ENCODE data around the gene LRRN4.

DNA sequence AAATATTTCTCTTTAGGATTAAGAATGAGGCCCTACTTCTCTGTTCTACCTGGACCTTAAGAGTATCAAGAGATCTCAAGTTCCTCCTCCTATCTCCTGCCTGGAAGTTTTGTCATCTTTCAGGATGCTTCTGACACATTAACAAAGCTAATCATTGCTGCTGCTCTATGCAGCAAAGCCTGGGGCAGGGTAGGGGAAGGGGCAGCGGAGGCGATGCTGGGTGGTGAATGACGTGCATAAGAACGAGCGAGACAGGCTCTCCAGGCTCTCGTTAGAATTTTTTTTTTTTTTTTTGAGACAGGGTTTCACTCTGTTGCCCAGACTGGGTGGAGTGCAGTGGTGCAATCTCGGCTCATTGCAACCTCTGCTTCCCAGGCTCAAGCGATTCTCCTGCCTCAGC, 37.8 kb upstream of the LRRN4 start:
- TF ChIP-seq, protein P1, sequence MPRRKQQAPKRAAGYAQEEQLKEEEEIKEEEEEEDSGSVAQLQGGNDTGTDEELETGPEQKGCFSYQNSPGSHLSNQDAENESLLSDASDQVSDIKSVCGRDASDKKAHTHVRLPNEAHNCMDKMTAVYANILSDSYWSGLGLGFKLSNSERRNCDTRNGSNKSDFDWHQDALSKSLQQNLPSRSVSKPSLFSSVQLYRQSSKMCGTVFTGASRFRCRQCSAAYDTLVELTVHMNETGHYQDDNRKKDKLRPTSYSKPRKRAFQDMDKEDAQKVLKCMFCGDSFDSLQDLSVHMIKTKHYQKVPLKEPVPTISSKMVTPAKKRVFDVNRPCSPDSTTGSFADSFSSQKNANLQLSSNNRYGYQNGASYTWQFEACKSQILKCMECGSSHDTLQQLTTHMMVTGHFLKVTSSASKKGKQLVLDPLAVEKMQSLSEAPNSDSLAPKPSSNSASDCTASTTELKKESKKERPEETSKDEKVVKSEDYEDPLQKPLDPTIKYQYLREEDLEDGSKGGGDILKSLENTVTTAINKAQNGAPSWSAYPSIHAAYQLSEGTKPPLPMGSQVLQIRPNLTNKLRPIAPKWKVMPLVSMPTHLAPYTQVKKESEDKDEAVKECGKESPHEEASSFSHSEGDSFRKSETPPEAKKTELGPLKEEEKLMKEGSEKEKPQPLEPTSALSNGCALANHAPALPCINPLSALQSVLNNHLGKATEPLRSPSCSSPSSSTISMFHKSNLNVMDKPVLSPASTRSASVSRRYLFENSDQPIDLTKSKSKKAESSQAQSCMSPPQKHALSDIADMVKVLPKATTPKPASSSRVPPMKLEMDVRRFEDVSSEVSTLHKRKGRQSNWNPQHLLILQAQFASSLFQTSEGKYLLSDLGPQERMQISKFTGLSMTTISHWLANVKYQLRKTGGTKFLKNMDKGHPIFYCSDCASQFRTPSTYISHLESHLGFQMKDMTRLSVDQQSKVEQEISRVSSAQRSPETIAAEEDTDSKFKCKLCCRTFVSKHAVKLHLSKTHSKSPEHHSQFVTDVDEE (CRISPR knock-in tag; IDR thresholded peaks at IDR 0.05) = no peak
- TF ChIP-seq BACH2 (CRISPR knock-in tag; IDR thresholded peaks at IDR 0.05; ENCODE audit: borderline replicate concordance) (no peak), ZFP3 (CRISPR knock-in tag; IDR thresholded peaks at IDR 0.05) (no peak)
- TF ChIP-seq, protein P2, sequence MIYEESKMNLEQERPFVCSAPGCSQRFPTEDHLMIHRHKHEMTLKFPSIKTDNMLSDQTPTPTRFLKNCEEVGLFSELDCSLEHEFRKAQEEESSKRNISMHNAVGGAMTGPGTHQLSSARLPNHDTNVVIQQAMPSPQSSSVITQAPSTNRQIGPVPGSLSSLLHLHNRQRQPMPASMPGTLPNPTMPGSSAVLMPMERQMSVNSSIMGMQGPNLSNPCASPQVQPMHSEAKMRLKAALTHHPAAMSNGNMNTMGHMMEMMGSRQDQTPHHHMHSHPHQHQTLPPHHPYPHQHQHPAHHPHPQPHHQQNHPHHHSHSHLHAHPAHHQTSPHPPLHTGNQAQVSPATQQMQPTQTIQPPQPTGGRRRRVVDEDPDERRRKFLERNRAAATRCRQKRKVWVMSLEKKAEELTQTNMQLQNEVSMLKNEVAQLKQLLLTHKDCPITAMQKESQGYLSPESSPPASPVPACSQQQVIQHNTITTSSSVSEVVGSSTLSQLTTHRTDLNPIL (CRISPR knock-in tag; IDR thresholded peaks at IDR 0.05; ENCODE audit: low read depth) = no peak
